GM18499 (cell line): ENCODE measurements around the gene GPS2.
"Not testable (repeated sequence)": the region's sequence is repeated elsewhere in the genome, so short reads cannot be mapped to it uniquely, and the experiment has no call there.

Source experiments
- ATAC-seq: cut with Tn5 transposase; IDR thresholded peaks from one replicate; pipeline ENCODE4 v1.9.1; 2021; ENCODE audit warnings: moderate number of reproducible peaks; ENCODE audit not compliant: insufficient read depth, unreplicated experiment

Gene GPS2

GRCh38 chr17:7340179-7340578, 25.0 kb upstream of the GPS2 start:
- ATAC-seq = no peak

- not testable (repeated sequence) for ATAC-seq
These were observed 22.4 kb upstream of the GPS2 start for GRCh38 chr17:7337600-7337999.

- no peak for ATAC-seq
These were observed 21.3 kb upstream of the GPS2 start, which contains the start of gene ACAP1 for GRCh38 chr17:7336240-7337175. Gene ACAP1, plus strand, starts transcription at chr17:7336529. Its CDS starts 206 bp downstream, at chr17:7336735.

GRCh38 chr17:7335765-7336164, 20.6 kb upstream of the GPS2 start:
- ATAC-seq = not testable (repeated sequence)

- ATAC-seq = no peak
These were observed 19.9 kb upstream of the GPS2 start for GRCh38 chr17:7334938-7335538.

- ATAC-seq = not testable (repeated sequence)
These were observed 17.5 kb upstream of the GPS2 start for GRCh38 chr17:7332600-7333069.

GRCh38 chr17:7332111-7332510, 17.0 kb upstream of the GPS2 start:
- ATAC-seq = no peak

GRCh38 chr17:7330638-7331015, 15.5 kb upstream of the GPS2 start:
- ATAC-seq = no peak

- ATAC-seq = no peak
These were observed 15.0 kb upstream of the GPS2 start for GRCh38 chr17:7329997-7330637.

GRCh38 chr17:7329374-7329996, 14.3 kb upstream of the GPS2 start:
- peak; percentile 40 for ATAC-seq

- ATAC-seq = peak; percentile 6
These were observed 13.7 kb upstream of the GPS2 start, which contains the start of gene NEURL4 for GRCh38 chr17:7328840-7329373. Gene NEURL4, minus strand, starts transcription at chr17:7329335. Its CDS starts 23 bp downstream, at chr17:7329312.

- no peak for ATAC-seq
These were observed 12.8 kb upstream of the GPS2 start for GRCh38 chr17:7328009-7328408.

- no peak for ATAC-seq
These were observed 12.3 kb upstream of the GPS2 start for GRCh38 chr17:7327501-7327900.

GRCh38 chr17:7327056-7327455, 11.9 kb upstream of the GPS2 start:
- ATAC-seq = no peak

GRCh38 chr17:7326186-7326585, 11.0 kb upstream of the GPS2 start:
- no peak for ATAC-seq

- no peak for ATAC-seq
These were observed 9.9 kb upstream of the GPS2 start for GRCh38 chr17:7325031-7325528.

GRCh38 chr17:7324438-7324779, 9.2 kb upstream of the GPS2 start:
- ATAC-seq = no peak

GRCh38 chr17:7323731-7324437, 8.7 kb upstream of the GPS2 start:
- no peak for ATAC-seq

- ATAC-seq = no peak
These were observed 7.5 kb upstream of the GPS2 start for GRCh38 chr17:7322520-7323194.
